Mesothelial cell of epicardium (in vitro differentiated cells): ENCODE results near the gene AMIGO1. TPM values are rescaled to one million over a fixed set of nuclear protein-coding genes. Genes with fewer than 3 reads are reported as not detected.

ENCODE experiments used
- DNase-seq, 2 experiments: peaks; one replicate each; pipeline ENCODE4 v3.0.0; 2021; ENCODE audit warnings: low spot score in 2 of 2; ENCODE audit not compliant: unreplicated experiment in 2 of 2
- H3K27ac Mint-ChIP-seq: 2 replicates; pipeline ENCODE4 v1.8.0; 2021; ENCODE audit warnings: mixed read lengths
- H3K27me3 Mint-ChIP-seq: 2 replicates; pipeline ENCODE4 v1.8.0; 2021; ENCODE audit warnings: low read depth, mixed read lengths
- H3K36me3 Mint-ChIP-seq: 2 replicates; pipeline ENCODE4 v1.8.0; 2021; ENCODE audit warnings: mixed read lengths
- H3K4me1 Mint-ChIP-seq: 2 replicates; pipeline ENCODE4 v1.8.0; 2021; ENCODE audit warnings: mixed read lengths
- H3K4me3 Mint-ChIP-seq: 2 replicates; pipeline ENCODE4 v1.8.0; 2021; ENCODE audit warnings: mild to moderate bottlenecking, moderate library complexity, mixed read lengths
- H3K9me3 Mint-ChIP-seq: 2 replicates; pipeline ENCODE4 v1.8.0; 2021; ENCODE audit warnings: mixed read lengths
- total RNA-seq: library from RNA; stranded (reverse); gene quantifications from 3 replicates; pipeline ENCODE4 v1.2.1, GENCODE V29; 2021
- TF ChIP-seq, protein P1 (sequence below): fragments of 200-600 bp; sonication (generic); IDR thresholded peaks from one replicate; pipeline ENCODE4 v1.5.0; 2021; ENCODE audit warnings: antibody characterized with exemption; ENCODE audit not compliant: unreplicated experiment

AMIGO1 gene
- total RNA-seq, 1 donor from 2014 or later, result 5.4 TPM

DNA sequence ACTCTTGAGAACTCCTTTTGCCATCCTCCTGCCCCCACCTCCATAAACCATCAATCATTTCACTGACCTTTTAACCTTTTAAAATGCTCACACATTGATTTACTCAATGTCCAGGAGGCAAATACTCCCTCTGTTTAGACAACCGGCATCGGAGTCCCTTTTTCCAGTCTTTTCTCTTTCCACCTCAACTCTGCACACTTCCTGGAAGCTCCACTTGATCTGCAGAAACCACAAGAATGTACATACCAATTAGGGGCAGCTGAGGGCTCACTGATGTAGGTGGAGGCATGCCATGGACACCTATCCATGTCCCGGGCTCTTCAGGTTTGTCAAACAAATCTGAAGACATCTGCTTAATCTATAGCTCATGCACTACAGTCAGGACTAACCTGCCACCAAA, 5.3 kb upstream of the AMIGO1 start:
- Mint-ChIP-seq H3K9me3 (no peaks in the 10 kb centered on the region), H3K4me1 (peaks cover 12% of the 10 kb centered on the region), H3K27me3 (peaks cover 30% of the 10 kb centered on the region), H3K27ac (no peak overlapping the region), H3K4me3 (no peak overlapping the region), H3K36me3 (no peaks in the 10 kb centered on the region)
- no peak for DNase-seq
- TF ChIP-seq, protein P1, sequence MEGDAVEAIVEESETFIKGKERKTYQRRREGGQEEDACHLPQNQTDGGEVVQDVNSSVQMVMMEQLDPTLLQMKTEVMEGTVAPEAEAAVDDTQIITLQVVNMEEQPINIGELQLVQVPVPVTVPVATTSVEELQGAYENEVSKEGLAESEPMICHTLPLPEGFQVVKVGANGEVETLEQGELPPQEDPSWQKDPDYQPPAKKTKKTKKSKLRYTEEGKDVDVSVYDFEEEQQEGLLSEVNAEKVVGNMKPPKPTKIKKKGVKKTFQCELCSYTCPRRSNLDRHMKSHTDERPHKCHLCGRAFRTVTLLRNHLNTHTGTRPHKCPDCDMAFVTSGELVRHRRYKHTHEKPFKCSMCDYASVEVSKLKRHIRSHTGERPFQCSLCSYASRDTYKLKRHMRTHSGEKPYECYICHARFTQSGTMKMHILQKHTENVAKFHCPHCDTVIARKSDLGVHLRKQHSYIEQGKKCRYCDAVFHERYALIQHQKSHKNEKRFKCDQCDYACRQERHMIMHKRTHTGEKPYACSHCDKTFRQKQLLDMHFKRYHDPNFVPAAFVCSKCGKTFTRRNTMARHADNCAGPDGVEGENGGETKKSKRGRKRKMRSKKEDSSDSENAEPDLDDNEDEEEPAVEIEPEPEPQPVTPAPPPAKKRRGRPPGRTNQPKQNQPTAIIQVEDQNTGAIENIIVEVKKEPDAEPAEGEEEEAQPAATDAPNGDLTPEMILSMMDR, result no peak

DNA sequence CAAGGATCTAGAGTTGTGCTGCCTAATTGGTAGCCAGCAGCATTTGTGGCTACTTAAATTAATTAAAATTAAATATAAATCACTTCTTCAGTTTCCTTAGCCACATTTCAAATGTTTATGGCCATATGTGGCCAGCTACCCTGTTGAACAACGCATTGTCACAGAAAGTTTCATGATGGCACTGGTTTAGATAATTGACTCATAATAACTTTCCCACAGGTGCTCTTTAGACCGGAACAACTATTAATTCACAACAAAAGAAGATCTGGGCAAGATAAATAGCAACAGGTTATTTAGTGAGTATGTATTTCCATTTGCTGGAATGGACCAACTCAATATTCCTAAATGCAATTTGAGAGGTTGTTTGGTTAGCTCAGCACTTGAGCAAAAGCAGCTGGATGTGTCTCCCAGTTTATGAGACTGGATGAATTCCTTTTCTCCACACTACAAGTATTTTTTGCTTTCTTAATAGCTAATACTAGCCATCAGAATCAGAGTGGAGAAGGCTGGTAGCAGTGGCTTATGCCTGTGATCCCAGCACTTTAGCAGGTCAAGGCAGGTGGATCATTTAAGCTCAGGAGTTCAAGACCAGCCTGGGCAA, 3.7 kb upstream of the AMIGO1 start:
- Mint-ChIP-seq H3K9me3 (no peaks in the 10 kb centered on the region), H3K27ac (no peak overlapping the region), H3K4me3 (no peak overlapping the region), H3K27me3 (peaks cover 36% of the 10 kb centered on the region), H3K4me1 (peaks cover 20% of the 10 kb centered on the region), H3K36me3 (no peaks in the 10 kb centered on the region)
- no peak for DNase-seq
- TF ChIP-seq, protein P1, result no peak

DNA sequence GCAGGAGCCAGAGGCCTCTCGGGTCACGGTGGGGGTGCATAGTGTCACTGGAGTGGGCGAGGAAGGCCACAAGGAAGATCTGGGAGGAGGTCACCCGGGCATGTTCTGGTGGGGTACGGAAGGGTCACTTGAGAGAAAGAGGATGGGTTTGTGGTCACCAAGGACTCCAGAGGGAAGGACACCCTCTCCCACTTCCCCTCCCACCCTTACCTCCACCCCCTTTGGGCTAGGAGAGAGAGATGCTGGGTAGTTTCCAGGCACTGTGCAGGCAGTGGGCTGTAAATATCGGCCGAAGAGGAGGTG, 703 bp downstream of the AMIGO1 start:
- H3K4me3 Mint-ChIP-seq, result peak overlapping the region; percentile 76
- no peaks in the 10 kb centered on the region for H3K36me3 Mint-ChIP-seq
- H3K4me1 Mint-ChIP-seq, result peaks cover 15% of the 10 kb centered on the region
- H3K27ac Mint-ChIP-seq, result peak overlapping the region; percentile 10
- no peaks in the 10 kb centered on the region for H3K9me3 Mint-ChIP-seq
- DNase-seq, result no peak
- peaks cover 33% of the 10 kb centered on the region for H3K27me3 Mint-ChIP-seq
- TF ChIP-seq, protein P1, result no peak

DNA sequence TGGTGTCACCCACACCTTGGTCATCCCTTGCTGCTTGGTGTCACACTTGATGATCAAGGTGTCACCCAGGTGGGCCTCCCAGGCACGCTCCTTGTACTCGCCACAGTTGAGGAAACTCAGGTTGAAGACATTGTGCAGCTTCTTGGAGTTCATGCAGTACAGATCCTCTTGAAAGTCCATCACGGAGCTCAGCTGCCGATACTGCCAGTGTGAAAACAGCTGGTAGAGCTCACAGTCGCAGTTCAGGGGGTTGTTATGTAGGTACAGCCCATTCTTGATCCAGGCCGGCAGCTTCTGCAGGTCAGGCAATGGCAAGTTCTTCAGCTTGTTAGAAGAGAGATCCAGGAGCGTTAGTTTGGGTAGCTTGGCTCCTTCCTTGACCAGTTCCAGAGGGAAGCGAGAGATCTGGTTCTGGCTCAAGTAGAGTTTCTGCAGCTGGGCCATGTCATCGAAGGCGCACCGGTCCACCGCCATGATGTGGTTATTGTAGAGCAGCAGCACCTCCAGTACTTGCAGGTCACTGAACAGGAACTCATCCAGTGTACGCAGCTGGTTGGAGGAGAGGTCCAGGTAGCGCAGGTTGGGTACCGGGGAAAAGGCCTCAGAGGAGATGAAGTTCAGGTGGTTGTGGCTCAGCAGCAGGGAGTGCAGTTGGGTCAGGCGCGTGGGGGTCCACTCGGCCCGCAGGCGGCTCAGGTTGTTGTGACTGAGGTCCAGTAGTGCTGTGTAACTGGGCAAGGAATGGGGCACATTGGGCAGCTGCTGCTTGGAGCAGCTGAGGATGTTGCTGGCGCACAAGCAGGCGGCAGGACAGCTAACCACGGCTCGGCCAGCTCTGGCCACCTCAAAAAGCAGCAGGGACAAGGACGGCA, 1.3 kb downstream of the AMIGO1 start:
- H3K4me1 Mint-ChIP-seq, result peaks cover 15% of the 10 kb centered on the region
- H3K27ac Mint-ChIP-seq, result peak overlapping the region; percentile 10
- TF ChIP-seq, protein P1, result no peak
- no peak for DNase-seq
- no peaks in the 10 kb centered on the region for H3K9me3 Mint-ChIP-seq
- peak overlapping the region; percentile 76 for H3K4me3 Mint-ChIP-seq
- H3K36me3 Mint-ChIP-seq, result no peaks in the 10 kb centered on the region
- H3K27me3 Mint-ChIP-seq, result peaks cover 31% of the 10 kb centered on the region

DNA sequence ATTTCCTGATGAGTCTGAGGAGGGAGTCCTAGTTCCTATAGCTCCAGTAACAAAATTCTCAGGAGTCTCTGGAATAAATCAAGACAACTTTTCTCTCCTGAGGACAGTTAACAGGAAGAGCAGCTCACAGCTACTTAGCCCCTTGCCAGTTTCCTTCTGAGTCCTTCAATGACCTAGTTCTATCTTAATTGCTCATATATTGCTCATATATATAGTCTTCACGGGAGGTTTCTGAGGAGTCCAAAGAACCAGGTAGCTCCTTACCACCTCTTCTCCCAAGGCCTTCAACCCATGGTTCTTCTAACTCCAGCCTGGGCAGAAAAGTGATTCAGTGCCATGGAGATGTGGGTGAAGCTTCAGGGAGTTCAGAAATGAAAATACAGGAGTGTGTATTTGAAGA, 4.6 kb downstream of the AMIGO1 start:
- H3K36me3 Mint-ChIP-seq, result no peaks in the 10 kb centered on the region
- no peak overlapping the region for H3K27ac Mint-ChIP-seq
- TF ChIP-seq, protein P1, result no peak
- H3K27me3 Mint-ChIP-seq, result peaks cover 6% of the 10 kb centered on the region
- peaks cover 28% of the 10 kb centered on the region for H3K4me1 Mint-ChIP-seq
- no peak overlapping the region for H3K4me3 Mint-ChIP-seq
- no peak for DNase-seq
- H3K9me3 Mint-ChIP-seq, result no peaks in the 10 kb centered on the region
